Calu3 (cell line): ENCODE measurements around the gene PRKACG. TPM values are rescaled to one million over a fixed set of nuclear protein-coding genes. Genes with fewer than 3 reads are reported as not detected.

Source experiments
- BruUV-seq: library from RNA; stranded (reverse); fragments of 400-500 nt; replicated peaks from 2 replicates; lab custom pipeline; 2021; lab: Mats Ljungman, UMichigan
- CTCF ChIA-PET: fragments of 300-600 bp; sonication (Branson Sonifier 250); formaldehyde crosslinking; loops from one replicate; lab custom pipeline; 2022; ENCODE audit warnings: antibody characterized with exemption; lab: Charles Lee
- DNase-seq: peaks from one replicate; pipeline ENCODE4 v3.0.0; 2022
- H3K27ac Mint-ChIP-seq: one replicate; pipeline ENCODE4 v1.8.0; 2022; ENCODE audit warnings: mixed read lengths; ENCODE audit not compliant: unreplicated experiment
- H3K27me3 Mint-ChIP-seq: one replicate; pipeline ENCODE4 v1.8.0; 2022; ENCODE audit warnings: mixed read lengths; ENCODE audit not compliant: unreplicated experiment
- H3K36me3 Mint-ChIP-seq: one replicate; pipeline ENCODE4 v1.8.0; 2022; ENCODE audit warnings: mild to moderate bottlenecking, moderate library complexity, mixed read lengths; ENCODE audit not compliant: insufficient read depth, unreplicated experiment
- H3K4me1 Mint-ChIP-seq: one replicate; pipeline ENCODE4 v1.8.0; 2022; ENCODE audit warnings: mild to moderate bottlenecking, low read depth, mixed read lengths; ENCODE audit not compliant: unreplicated experiment
- H3K4me3 Mint-ChIP-seq: one replicate; pipeline ENCODE4 v1.8.0; 2022; ENCODE audit warnings: mild to moderate bottlenecking, low read depth, moderate library complexity, mixed read lengths; ENCODE audit not compliant: unreplicated experiment
- H3K9me3 Mint-ChIP-seq: one replicate; pipeline ENCODE4 v1.8.0; 2022; ENCODE audit warnings: low read depth, mixed read lengths; ENCODE audit not compliant: unreplicated experiment
- intact Hi-C: fragments of 100-400 bp; cut with micrococcal nuclease; formaldehyde crosslinking; loops from one replicate; pipeline ENCODE4 v1.10.0; 2022; ENCODE audit not compliant: unreplicated experiment
- total RNA-seq: library from RNA; stranded (reverse); gene quantifications from 2 replicates; pipeline ENCODE4 v1.2.3, GENCODE V29; 2022
- TF ChIP-seq, protein P1 (sequence below): fragments of 200-600 bp; IDR thresholded peaks from one replicate; pipeline ENCODE4 v1.8.0; 2022; ENCODE audit warnings: antibody characterized with exemption; ENCODE audit not compliant: unreplicated experiment

Gene PRKACG
- total RNA-seq, 1 experiment from 2014 or later, result not detected

DNA sequence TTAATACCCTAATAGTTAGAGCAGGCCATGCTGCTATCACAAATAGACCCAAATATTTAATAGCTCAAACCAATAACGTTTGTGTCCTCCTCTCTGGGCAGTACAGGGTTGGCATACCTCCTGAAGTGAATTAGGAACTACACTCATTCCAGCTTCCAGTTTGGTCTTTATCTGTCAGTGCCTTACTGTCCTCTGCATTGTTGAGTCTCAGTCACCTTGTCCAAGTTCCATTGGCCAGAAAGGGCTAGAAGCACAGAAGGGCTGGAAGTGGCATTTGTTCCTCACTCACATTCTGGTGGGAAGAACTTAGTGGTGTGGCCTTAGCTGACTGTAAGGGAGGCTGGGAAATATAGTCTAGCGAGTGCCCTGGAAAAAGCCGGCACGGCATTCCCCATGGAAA is 32.8 kb upstream of the PRKACG start:
- Mint-ChIP-seq H3K27ac (no peak overlapping the region), H3K9me3 (no peaks in the 10 kb centered on the region), H3K4me3 (no peak overlapping the region), H3K27me3 (no peaks in the 10 kb centered on the region), H3K4me1 (peaks cover 9% of the 10 kb centered on the region), H3K36me3 (peaks cover 6% of the 10 kb centered on the region)
- intact Hi-C loops, result no loop called here
- TF ChIP-seq, protein P1, sequence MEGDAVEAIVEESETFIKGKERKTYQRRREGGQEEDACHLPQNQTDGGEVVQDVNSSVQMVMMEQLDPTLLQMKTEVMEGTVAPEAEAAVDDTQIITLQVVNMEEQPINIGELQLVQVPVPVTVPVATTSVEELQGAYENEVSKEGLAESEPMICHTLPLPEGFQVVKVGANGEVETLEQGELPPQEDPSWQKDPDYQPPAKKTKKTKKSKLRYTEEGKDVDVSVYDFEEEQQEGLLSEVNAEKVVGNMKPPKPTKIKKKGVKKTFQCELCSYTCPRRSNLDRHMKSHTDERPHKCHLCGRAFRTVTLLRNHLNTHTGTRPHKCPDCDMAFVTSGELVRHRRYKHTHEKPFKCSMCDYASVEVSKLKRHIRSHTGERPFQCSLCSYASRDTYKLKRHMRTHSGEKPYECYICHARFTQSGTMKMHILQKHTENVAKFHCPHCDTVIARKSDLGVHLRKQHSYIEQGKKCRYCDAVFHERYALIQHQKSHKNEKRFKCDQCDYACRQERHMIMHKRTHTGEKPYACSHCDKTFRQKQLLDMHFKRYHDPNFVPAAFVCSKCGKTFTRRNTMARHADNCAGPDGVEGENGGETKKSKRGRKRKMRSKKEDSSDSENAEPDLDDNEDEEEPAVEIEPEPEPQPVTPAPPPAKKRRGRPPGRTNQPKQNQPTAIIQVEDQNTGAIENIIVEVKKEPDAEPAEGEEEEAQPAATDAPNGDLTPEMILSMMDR, result no peak
- no TSS peak for BruUV-seq
- CTCF ChIA-PET, result no interaction called here
- DNase-seq, result no peak

DNA sequence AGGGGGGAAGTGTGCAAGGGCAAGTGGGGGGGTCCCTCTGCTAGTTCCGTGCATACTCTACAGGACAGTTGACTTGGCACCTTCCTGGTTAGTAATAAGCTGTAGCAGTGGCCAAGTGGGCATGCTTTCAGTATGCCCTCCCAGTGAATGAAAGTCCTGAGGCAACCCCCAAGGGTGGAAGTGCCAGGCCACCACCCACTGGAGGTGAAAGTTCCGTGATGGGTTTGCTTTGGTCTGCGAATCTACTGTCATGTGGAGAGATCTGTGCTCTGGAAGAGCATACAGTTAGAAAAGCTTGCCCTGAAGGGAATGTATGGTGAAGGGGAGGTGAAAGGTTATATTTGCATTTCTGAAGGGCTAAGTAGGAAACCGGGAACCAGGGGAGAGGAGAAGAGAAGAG is 31.9 kb upstream of the PRKACG start:
- Mint-ChIP-seq H3K27ac (no peak overlapping the region), H3K9me3 (no peaks in the 10 kb centered on the region), H3K27me3 (no peaks in the 10 kb centered on the region), H3K4me1 (peaks cover 9% of the 10 kb centered on the region), H3K4me3 (no peak overlapping the region), H3K36me3 (peaks cover 6% of the 10 kb centered on the region)
- no TSS peak for BruUV-seq
- CTCF ChIA-PET, result interaction anchor here (0.7 kb wide), 1 partner anchor 323 kb away, joined by 4 read pairs; no protein-coding TSS in a partner anchor
- no peak for DNase-seq
- intact Hi-C loops, result no loop called here
- TF ChIP-seq, protein P1, result no peak

DNA sequence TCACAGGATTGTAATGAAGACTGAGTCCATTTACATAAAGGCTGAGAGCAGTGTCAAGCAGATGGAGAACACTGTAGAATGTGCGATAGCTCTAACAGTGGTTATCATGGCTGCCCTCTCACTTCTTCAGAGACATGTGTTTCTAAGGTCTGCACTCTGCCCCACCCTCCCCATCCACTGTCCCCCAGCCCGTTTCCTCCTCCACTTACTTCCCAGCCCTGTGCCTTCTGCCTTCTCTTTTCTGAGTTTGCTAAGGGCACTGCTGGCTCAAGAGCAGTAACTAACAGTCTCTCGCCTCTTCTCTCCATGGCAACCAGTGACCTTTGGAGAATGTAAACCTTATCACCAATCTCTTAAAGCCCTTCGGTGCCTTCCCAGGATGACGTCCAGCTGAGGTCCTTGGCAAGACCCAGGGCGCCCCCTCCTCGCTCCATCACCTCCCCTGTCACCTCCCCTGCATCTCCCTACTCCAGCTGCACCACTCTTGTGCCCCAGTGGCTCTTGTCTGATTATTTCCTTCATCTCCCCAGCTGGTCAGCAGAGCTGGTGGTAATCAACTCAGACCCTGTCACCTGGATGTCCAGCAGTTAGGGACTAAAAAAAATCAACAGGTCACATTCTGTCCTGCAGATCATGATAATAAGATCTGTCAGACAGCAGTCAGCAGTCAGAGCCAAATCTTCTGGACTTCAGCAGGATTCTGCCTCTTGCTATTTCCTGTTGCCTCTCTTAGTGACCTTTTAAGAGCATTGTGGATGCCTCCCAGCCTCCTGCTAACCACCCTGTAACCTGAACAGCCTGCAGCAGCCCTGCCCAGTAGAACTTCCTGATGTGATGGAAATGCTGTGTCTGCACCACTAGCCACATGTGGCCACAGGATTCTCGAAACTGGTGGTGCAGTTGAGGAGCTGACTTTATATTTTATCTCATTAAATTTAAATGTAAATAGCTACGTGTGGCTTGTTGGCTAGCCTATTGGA is 30.6 kb upstream of the PRKACG start:
- no TSS peak for BruUV-seq
- Mint-ChIP-seq H3K4me1 (peaks cover 9% of the 10 kb centered on the region), H3K36me3 (peaks cover 6% of the 10 kb centered on the region), H3K4me3 (no peak overlapping the region), H3K27me3 (no peaks in the 10 kb centered on the region), H3K27ac (peak overlapping the region; percentile 22), H3K9me3 (no peaks in the 10 kb centered on the region)
- CTCF ChIA-PET, result no interaction called here
- TF ChIP-seq, protein P1, result no peak
- DNase-seq, result peak; percentile 15
- intact Hi-C loops, result no loop called here

DNA sequence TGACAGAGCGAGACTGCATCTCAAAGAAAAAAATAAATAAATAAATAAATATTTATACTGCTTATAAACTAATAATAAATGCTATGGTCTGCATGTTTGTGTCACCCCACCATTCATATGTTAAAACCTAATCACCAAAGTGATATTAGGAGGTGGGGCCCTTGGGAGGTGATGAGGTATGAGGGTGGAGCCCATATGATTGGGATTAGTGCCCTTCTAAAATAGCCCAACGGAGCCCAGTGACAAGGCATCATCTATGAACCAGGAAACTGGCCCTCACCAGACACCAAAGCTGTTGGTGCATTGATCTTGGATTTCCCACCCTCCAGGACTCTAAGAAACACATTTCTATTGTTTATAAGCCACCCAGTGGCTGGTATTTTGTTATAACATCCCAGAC is 26.7 kb upstream of the PRKACG start:
- H3K4me3 Mint-ChIP-seq, result no peak overlapping the region
- TF ChIP-seq, protein P1, result no peak
- CTCF ChIA-PET, result no interaction called here
- H3K9me3 Mint-ChIP-seq, result no peaks in the 10 kb centered on the region
- intact Hi-C loops, result no loop called here
- peaks cover 12% of the 10 kb centered on the region for H3K36me3 Mint-ChIP-seq
- no TSS peak for BruUV-seq
- no peak for DNase-seq
- no peaks in the 10 kb centered on the region for H3K27me3 Mint-ChIP-seq
- H3K4me1 Mint-ChIP-seq, result peaks cover 9% of the 10 kb centered on the region
- H3K27ac Mint-ChIP-seq, result no peak overlapping the region
